Endothelial cell of hepatic sinusoid (primary cell): ENCODE measurements around the gene GLP1R.
"Not testable (repeated sequence)": the region's sequence is repeated elsewhere in the genome, so short reads cannot be mapped to it uniquely, and the experiment has no call there.

Source experiments
- in situ Hi-C: cut with HindIII; loops from 2 replicates; pipeline ENCODE4 v1.10.0; 2017; ENCODE audit warnings: low sequenced_read_pairs

Gene GLP1R

DNA sequence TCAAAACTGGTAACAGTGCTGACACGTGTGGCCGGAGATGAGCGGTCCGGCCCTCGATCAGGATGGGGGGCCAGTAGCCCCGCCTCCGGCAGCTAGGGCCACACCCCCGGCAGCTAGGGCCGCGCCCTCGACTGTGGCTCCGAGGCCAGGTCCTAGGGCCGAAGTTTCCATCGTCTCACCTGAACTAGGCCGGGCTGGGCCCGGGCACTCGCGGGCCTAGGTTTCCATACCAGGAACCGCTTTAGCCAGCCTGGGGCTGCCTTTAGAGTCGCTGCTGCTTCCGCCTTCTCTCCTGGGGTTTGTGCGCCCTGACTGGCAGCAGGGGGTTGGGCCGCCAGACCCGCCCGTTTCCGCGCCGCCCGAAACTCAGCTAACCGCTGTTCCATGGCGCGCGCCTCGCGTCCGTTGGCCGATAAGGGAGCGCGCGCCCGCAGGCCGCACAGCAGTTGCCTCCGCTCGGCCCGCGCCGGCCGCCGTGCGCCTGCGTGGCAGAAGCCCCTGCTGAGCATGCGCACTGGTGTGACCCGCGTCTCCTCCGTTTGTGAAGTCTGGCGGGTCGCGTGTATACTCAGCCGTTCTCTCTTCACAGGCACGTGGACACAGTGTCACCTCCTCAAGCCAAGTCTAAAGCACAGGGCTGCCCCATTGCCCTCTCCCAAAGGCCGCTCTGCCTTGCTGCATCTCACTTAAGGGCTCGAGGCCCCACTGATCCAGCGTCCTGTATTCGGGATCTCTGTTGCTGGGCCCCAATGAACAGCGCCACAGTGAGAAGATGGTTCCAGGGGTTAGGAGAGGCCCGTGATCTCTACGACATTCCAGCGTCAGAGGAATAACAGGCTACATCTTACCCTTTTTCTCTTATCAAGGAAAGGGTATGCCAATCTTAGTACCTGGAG is 66.4 kb downstream of the GLP1R start, which contains the start of gene SAYSD1:
Gene SAYSD1 (minus strand): TSS at position 483 of the 896 bp plus-strand sequence. CDS start 97 bp downstream, at position 386.
- in situ Hi-C loops: loop anchor here (5.0 kb wide), 1 partner anchor 67 kb away; no protein-coding TSS in a partner anchor

DNA sequence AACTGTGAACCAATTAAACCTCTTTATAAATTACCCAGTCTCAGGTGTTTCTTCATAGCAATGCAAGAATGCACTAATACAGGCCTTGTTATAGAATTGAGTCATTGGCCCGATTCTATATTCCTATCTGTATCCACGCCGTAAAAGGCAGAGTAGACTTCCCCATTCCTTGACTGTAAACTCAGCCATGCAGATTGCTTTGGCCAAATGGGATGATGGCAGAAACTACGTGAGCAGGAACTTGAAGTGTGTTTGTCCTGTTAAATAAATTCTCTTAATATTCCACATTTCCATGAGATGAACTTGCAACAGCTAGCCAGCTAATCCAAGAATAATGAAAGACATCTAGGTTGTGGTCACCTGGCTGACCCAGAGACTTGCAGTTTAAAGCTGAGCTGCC is 70.3 kb downstream of the GLP1R start:
- in situ Hi-C loops: no loop called here

DNA sequence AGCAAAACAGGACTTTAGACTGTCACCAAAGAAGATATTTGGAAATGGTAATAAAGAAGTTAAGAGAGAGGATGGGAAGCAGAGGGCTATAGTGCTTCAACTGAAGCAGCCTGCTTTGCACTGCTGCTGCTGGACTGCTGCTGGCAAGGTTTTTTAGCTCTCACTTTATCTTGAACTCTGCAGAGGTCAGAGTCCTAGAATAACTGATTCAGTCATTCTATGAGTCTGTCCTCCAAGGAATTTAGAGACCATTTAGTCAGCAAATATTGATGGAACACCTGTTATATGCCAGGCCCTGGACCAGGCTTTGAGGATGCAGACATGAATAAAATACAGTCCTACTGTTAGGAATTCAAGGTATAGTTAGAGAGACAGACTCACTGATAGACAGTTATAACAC is 75.5 kb downstream of the GLP1R start:
- in situ Hi-C loops: no loop called here

DNA sequence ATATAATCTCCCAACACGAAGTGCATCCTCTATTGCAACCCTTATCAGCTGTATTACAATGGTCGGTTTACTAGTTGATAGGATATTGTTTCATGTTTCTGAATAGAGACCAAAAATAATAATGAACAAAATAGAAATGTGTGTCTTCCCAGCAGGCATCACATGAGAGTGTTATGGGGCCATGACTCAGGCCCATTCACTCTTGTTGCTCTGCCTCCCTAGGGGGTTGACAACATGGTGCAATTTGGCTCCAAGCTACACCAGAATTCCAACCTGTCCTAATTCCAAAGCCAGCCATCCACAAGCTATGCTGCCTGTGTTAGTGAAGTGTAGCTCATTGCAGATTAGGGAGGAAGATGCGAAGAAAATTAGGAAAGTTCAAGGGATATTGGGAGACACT is 79.5 kb downstream of the GLP1R start:
- in situ Hi-C loops: no loop called here

DNA sequence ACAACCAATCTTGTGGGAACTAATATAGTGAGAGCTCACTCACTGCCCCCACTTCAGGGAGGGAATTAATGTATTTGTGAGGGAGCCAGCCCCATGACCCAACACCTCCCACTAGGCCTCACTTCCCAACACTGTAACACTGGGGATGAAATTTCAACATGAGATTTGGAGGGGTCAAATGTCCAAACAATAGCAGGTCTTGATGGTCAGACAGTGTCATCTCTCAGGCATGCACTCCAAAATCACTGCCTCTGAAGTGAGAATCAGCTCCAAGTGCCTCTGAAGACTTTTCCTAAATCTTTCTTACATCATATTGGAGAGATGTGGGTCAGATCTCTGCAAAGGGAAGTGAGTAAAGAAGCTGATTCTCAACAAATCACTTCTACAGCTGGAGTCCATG is 80.3 kb downstream of the GLP1R start:
- in situ Hi-C loops: no loop called here

DNA sequence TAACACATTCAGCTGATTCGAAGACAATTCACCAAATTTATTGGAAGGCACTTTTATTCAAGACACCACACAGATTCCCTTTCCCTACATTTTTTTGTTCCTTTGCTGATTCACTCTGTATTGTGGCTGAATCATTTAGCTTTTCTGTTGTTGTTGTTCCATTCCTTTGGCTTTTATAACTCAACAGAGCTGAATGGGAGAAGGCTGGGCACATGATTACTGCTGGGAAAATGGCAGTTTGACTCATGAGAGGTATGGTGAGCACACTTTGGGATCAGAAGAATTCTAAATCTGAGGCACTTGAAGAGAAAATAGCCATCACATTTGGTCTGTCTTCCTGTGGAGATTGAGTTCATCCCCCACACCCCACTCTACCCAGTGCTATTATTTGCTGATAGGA is 82.1 kb downstream of the GLP1R start:
- in situ Hi-C loops: no loop called here

DNA sequence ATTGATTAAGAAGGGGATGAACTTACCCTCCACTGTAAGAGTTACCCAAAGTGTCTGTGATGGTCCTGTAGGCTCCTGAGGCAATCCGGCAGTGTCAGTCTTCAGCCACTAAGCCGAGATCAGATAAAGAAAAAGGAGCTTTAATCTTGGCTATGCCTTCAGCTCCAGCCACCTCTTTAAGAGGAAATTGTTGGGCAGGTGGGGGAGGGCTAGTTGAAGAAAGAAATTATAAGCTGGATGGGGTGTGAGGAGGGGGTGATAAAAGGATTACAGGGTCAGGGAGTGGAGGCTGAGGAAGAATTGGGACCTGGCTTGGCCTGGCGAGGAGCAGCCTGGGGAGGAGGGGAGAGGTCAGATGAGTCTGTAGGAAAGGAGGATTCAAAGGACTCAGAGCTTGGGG is 86.2 kb downstream of the GLP1R start:
- in situ Hi-C loops: not testable (repeated sequence)

DNA sequence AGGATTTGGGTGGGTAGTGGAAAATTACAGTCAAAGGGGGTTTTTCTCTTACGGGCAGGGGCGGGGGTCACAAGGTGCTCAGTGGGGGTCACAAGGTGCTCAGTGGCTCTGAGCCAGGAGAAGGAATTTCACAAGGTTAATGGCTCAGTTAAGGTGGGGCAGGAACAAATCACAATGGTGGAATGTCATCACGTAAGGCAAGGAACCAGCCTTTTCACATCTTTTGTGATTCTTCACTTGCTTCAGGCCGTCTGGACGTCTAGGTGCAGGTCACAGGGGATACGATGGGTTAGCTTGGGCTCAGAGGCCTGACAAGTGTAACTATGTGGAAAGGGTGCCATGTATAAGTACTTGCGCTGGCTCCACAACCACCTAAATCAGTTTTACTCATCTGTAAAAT is 87.6 kb downstream of the GLP1R start:
- in situ Hi-C loops: not testable (repeated sequence)

DNA sequence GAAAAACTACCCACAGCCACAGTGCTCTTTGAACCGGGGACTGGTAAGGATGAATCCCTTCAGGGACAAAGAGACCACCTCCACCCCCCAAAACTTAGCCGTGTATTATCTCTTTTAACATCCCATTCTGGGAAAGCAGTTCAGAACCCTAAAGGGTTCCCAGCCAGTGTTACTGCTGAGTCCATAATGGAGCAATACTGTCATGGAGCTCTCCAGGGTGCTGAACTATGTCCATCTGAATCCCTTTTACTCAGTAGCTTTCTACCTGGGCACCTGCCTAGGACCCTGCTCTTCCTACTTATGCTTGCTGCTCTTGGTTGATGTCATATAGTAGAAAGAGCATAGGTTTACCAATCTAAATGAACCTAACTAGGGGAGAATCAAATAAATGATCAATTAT is 88.7 kb downstream of the GLP1R start:
- in situ Hi-C loops: no loop called here
